Measurements from ENCODE around the gene AOC3.
"Not testable (repeated sequence)": the region's sequence is repeated elsewhere in the genome, so short reads cannot be mapped to it uniquely, and the experiment has no call there.

AOC3 gene

DNA sequence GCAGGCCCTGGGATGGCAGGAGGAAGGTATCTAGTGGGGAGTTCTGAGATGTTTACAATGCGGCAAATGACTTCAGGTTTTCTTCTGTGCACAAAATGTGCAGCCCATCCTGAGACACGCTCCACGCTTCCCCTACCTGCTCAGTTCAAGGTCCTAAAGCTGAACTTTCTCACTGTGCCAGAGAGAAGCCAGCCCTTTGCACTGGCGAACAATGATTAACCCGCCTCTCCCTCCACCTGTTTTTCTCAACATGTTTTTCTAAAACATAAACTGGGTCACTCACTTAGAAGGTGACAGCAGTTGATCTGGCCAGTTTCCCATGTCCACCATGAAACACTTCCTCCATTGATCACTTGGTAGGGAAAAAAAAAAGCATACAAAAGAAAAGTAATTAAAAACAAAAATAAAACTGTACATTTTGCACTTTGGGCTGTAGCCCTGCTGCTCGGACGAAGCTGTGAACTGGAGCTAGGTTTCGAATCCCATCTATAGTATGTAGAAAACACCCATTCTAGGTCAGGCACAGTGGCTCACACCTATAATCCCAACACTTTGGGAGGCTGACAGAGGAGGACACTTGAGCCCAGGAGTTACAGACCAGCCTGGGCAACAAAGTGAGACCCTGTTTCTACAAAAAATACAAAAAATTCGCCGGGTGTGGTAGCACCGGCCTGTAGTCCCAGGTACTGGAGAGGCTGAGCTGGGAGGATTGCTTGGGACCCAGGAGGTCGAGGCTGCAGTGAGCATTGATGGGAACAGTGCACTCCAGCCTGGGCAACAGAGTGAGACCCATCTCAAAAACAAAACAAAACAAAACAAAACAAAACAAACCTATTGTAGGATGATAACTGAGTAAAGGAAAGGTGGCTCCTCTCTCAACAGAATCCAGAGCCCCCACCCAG lies 43.5 kb downstream of the AOC3 start:
- no peak for DNase-seq (ENCODE audit: low spot score)

DNA sequence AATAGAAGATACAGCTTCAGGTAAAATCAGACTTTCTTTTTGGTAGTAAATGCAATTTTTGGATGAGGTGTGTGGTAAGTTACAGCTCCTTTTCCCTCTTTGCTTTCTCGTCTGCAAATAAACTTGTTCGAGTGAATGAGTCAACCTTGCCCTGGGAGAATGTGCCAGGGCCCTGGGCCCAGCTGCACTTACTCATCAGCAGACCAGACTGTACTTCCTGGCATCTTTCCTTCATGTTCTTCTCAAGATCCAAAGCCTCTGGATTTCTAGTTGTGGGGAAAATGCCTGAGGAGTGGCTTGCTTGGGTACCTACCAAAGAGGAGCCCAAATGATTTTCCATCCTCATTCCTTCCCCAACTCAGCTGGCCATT lies 44.2 kb downstream of the AOC3 start:
- DNase-seq (ENCODE audit: low spot score), result peak; percentile 18

DNA sequence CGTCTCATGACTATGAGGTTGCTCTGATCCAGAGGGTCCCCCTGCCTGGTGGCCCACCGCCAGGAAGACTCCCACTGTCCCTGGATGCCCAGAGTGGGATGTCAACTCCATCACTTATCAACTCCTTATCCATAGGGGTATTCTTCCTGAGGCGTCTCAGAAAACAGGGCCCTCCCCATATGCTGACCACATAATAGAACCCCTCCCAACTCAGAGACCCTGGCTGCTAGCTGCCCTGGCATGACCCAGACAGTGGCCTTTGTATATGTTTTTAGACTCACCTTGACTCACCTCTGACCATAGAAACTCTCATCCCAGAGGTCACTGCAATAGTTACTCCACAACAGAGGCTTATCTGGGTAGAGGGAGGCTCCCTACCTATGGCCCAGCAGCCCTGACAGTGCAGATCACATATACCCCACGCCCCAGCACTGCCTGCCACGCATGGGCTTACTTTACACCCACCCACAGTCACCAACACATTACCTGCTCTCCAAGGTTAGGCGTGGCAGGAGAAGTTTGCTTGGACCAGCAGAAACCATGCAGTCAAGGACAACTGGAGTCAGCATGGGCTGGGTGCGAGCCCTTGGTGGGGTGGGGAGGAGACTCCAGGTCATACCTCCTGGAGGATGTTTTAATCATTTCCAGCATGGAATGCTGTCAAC lies 47.3 kb downstream of the AOC3 start:
- no peak for DNase-seq (ENCODE audit: low spot score)

DNA sequence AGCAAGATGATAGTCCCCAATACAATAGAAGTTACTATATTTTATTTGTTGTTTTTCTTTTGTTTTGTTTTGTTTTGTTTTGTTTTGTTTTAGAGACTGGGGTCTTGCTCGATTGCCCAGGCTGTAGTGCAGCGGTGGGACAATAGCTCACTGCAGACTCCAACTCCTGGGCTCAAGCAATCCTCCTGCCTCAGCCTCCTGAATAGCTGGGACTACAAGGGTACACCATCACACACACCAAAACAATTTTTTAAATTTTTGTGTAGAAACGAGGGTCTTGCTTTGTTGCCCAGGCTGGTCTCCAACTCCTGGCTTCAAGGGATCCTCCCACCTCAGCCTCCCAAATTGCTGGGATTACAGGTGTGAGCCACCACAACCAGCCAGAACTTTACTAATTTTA lies 49.0 kb downstream of the AOC3 start:
- not testable (repeated sequence) for DNase-seq (ENCODE audit: low spot score)

DNA sequence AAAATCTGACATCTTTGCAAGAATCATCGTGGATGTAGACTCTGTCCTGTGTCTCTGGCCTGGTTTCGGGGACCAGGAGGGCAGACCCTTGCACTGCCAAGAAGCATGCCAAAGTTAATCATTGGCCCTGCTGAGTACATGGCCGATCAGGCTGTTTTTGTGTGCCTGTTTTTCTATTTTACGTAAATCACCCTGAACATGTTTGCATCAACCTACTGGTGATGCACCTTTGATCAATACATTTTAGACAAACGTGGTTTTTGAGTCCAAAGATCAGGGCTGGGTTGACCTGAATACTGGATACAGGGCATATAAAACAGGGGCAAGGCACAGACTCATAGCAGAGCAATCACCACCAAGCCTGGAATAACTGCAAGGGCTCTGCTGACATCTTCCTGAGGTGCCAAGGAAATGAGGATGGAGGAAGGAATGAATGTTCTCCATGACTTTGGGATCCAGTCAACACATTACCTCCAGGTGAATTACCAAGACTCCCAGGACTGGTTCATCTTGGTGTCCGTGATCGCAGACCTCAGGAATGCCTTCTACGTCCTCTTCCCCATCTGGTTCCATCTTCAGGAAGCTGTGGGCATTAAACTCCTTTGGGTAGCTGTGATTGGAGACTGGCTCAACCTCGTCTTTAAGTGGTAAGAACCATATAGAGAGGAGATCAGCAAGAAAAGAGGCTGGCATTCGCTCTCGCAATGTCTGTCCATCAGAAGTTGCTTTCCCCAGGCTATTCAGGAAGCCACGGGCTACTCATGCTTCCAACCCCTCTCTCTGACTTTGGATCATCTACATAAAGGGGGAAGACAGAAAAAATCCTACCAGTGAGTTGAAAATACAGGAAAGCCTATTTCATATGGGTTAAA lies 49.7 kb downstream of the AOC3 start, which contains the start of gene G6PC1:
Gene G6PC1 (plus strand): TSS at position 340 of the 872 bp plus-strand sequence. CDS start 78 bp downstream, at position 418.
- no peak for DNase-seq (ENCODE audit: low spot score)

DNA sequence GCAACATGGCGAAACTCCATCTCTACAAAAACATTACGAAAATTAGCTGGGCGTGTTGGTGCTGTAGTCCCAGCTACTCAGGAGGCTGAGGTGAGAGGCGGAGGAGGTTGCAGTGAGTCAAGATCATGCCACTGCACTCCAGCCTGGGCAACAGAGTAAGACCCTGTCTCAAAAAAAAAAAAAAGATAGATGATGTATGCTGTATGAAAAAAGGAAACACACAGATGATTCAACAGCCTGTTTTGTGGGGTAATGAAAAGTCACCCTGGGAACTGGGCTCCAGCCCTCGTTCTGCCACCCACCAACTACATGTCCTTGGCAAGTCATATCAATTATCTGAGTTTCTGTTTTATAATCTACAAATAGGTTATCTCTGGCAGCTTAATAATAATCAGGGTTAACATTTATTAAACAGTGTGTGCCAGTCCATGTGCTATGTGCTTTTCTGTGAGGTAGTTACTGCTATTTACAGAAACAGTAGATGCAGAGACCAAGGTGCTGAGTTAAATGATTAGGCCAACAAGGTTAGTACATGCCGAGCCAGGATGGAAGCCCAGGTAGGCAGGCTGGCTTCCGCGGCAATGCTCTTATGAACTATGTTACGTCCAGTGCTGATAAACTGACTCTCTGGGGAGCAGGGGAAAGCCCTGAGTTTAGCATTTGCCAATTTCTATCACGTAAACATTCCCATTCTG lies 50.7 kb downstream of the AOC3 start:
- peak; percentile 44 for DNase-seq (ENCODE audit: low spot score)

DNA sequence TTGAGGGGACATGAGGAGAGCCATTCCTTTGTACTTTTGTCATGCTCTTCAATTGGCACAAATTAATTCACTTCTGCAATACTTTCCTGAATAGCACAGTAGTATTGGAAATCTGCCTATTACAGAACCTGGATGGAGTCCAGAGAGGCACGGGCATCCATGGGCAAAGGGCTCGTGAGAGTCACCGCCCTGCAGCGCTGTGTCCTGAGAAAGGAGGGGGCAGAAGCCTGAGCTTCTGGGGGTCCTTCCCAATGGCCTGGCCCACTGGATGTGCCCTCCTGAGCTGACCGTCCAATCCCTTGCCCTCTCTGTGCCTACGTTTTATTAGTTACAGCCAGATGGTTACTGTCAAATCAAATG lies 53.1 kb downstream of the AOC3 start:
- DNase-seq (ENCODE audit: low spot score), result no peak

DNA sequence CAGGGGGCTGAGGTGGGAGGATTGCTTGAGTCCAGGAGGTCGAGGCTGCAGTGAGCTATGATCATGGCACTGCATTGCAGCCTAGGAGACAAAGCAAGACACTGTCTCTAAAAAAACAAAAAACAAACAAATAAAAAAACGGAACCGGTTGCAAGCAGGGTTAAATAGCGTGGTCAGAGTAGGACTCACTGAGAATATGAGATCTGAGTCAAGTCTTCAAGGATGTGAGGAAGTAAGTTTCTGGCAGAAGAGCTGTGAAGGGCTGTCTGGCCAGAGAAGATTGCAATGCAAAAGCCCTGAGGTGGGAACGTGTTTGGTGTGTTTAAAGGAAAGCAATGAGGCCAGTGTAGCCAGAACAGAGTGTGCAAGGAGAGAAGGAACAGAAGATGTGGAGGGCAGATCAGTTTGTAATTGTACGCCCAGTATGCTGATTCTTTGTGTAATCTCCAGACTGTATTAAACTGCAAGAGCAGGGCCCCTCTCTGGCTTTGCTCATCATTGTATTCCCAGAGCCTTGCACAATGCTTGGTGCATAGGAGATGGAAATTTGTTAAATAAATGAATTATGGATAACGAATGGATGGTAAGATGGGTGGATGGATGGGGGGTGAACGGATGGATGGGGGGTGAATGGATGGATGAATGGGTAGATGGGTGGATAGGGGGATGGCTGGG lies 55.9 kb downstream of the AOC3 start:
- no peak for DNase-seq (ENCODE audit: low spot score)
